Activated naive CD4-positive, alpha-beta T cell treated with anti-CD3 and anti-CD28 coated beads for 36 hours (primary cell): ENCODE results near the gene D2HGDH. TPM values are rescaled to one million over a fixed set of nuclear protein-coding genes. Genes with fewer than 3 reads are reported as not detected.

Source experiments
- CTCF ChIA-PET: fragments of 350-600 bp; sonication (Branson Sonifier 250); formaldehyde crosslinking; loops from one replicate; lab custom pipeline; 2021; ENCODE audit warnings: antibody characterized with exemption; lab: Charles Lee
- DNase-seq: peaks from one replicate; pipeline ENCODE4 v3.0.0-alpha.2; 2020
- H3K27ac Mint-ChIP-seq: one replicate; pipeline ENCODE4 v1.8.0; 2021; ENCODE audit warnings: mild to moderate bottlenecking, mixed read lengths
- H3K27me3 Mint-ChIP-seq: one replicate; pipeline ENCODE4 v1.8.0; 2021; ENCODE audit warnings: low read depth, mixed read lengths
- H3K36me3 Mint-ChIP-seq: one replicate; pipeline ENCODE4 v1.8.0; 2021; ENCODE audit warnings: low read depth, mixed read lengths
- H3K4me1 Mint-ChIP-seq: one replicate; pipeline ENCODE4 v1.8.0; 2021; ENCODE audit warnings: low read depth, mixed read lengths
- H3K4me3 Mint-ChIP-seq: one replicate; pipeline ENCODE4 v1.8.0; 2021; ENCODE audit warnings: mild to moderate bottlenecking, moderate library complexity, mixed read lengths
- H3K9me3 Mint-ChIP-seq: one replicate; pipeline ENCODE4 v1.8.0; 2021; ENCODE audit warnings: mixed read lengths
- intact Hi-C: fragments of 100-400 bp; cut with micrococcal nuclease; formaldehyde crosslinking; loops from one replicate; pipeline ENCODE4 v1.15.1; 2023
- total RNA-seq, 2 experiments: library from RNA; stranded (reverse); gene quantifications; one replicate each; pipeline ENCODE4 v1.2.3, GENCODE V29; 2021

The D2HGDH gene
- total RNA-seq, 2 experiments from 2014 or later, result 19.4 to 23.1 TPM

- no peaks in the 10 kb centered on the region for H3K9me3 Mint-ChIP-seq
- no peaks in the 10 kb centered on the region for H3K27me3 Mint-ChIP-seq
- H3K27ac Mint-ChIP-seq, result no peak overlapping the region
- CTCF ChIA-PET, result no interaction called here
- no peaks in the 10 kb centered on the region for H3K4me1 Mint-ChIP-seq
- no peak for DNase-seq
- intact Hi-C loops, result no loop called here
- H3K36me3 Mint-ChIP-seq, result no peaks in the 10 kb centered on the region
- no peak overlapping the region for H3K4me3 Mint-ChIP-seq
Observed at GRCh38 chr2:241810307-241811200, 76.1 kb downstream of the D2HGDH start.

- Mint-ChIP-seq H3K4me3 (no peak overlapping the region), H3K9me3 (no peaks in the 10 kb centered on the region), H3K27me3 (no peaks in the 10 kb centered on the region), H3K36me3 (no peaks in the 10 kb centered on the region), H3K27ac (no peak overlapping the region), H3K4me1 (no peaks in the 10 kb centered on the region)
- CTCF ChIA-PET, result no interaction called here
- no peak for DNase-seq
- intact Hi-C loops, result no loop called here
Observed at GRCh38 chr2:241811201-241811951, 76.9 kb downstream of the D2HGDH start.

GRCh38 chr2:241811952-241812729, 77.7 kb downstream of the D2HGDH start:
- H3K27ac Mint-ChIP-seq, result no peak overlapping the region

GRCh38 chr2:241812730-241813643, 78.6 kb downstream of the D2HGDH start:
- no peaks in the 10 kb centered on the region for H3K9me3 Mint-ChIP-seq

More at GRCh38 chr2:241811952-241812729, 77.7 kb downstream of the D2HGDH start:
- Mint-ChIP-seq H3K4me3 (no peak overlapping the region), H3K36me3 (no peaks in the 10 kb centered on the region), H3K27me3 (no peaks in the 10 kb centered on the region), H3K4me1 (no peaks in the 10 kb centered on the region), H3K9me3 (no peaks in the 10 kb centered on the region)
- intact Hi-C loops, result no loop called here
- CTCF ChIA-PET, result no interaction called here
- no peak for DNase-seq

GRCh38 chr2:241813644-241814392, 79.4 kb downstream of the D2HGDH start:
- intact Hi-C loops, result no loop called here
- Mint-ChIP-seq H3K27me3 (peaks cover 3% of the 10 kb centered on the region), H3K4me3 (no peak overlapping the region), H3K9me3 (no peaks in the 10 kb centered on the region), H3K36me3 (no peaks in the 10 kb centered on the region), H3K27ac (no peak overlapping the region), H3K4me1 (peaks cover 3% of the 10 kb centered on the region)
- CTCF ChIA-PET, result no interaction called here
- no peak for DNase-seq

More at GRCh38 chr2:241812730-241813643, 78.6 kb downstream of the D2HGDH start:
- Mint-ChIP-seq H3K36me3 (no peaks in the 10 kb centered on the region), H3K27ac (no peak overlapping the region), H3K4me1 (peaks cover 3% of the 10 kb centered on the region), H3K27me3 (peaks cover 3% of the 10 kb centered on the region), H3K4me3 (no peak overlapping the region)
- CTCF ChIA-PET, result no interaction called here
- intact Hi-C loops, result no loop called here
- DNase-seq, result no peak

- no peaks in the 10 kb centered on the region for H3K36me3 Mint-ChIP-seq
Observed at GRCh38 chr2:241814393-241814642, 79.9 kb downstream of the D2HGDH start.

GRCh38 chr2:241814643-241815476, 80.4 kb downstream of the D2HGDH start:
- peaks cover 3% of the 10 kb centered on the region for H3K27me3 Mint-ChIP-seq
- intact Hi-C loops, result no loop called here
- no peaks in the 10 kb centered on the region for H3K9me3 Mint-ChIP-seq
- peaks cover 3% of the 10 kb centered on the region for H3K4me1 Mint-ChIP-seq
- CTCF ChIA-PET, result no interaction called here
- no peaks in the 10 kb centered on the region for H3K36me3 Mint-ChIP-seq
- no peak for DNase-seq
- no peak overlapping the region for H3K4me3 Mint-ChIP-seq
- no peak overlapping the region for H3K27ac Mint-ChIP-seq

More at GRCh38 chr2:241814393-241814642, 79.9 kb downstream of the D2HGDH start:
- Mint-ChIP-seq H3K27ac (no peak overlapping the region), H3K9me3 (no peaks in the 10 kb centered on the region), H3K4me3 (no peak overlapping the region), H3K27me3 (peaks cover 3% of the 10 kb centered on the region), H3K4me1 (peaks cover 3% of the 10 kb centered on the region)
- DNase-seq, result no peak
- CTCF ChIA-PET, result no interaction called here
- intact Hi-C loops, result no loop called here

- Mint-ChIP-seq H3K36me3 (no peaks in the 10 kb centered on the region), H3K4me1 (peaks cover 3% of the 10 kb centered on the region), H3K27me3 (peaks cover 3% of the 10 kb centered on the region), H3K27ac (no peak overlapping the region), H3K4me3 (no peak overlapping the region), H3K9me3 (no peaks in the 10 kb centered on the region)
- intact Hi-C loops, result no loop called here
- CTCF ChIA-PET, result no interaction called here
- no peak for DNase-seq
Observed at GRCh38 chr2:241815477-241816430, 81.3 kb downstream of the D2HGDH start.

- intact Hi-C loops, result no loop called here
- H3K9me3 Mint-ChIP-seq, result no peaks in the 10 kb centered on the region
- no peak overlapping the region for H3K4me3 Mint-ChIP-seq
- no peaks in the 10 kb centered on the region for H3K36me3 Mint-ChIP-seq
- H3K4me1 Mint-ChIP-seq, result peaks cover 8% of the 10 kb centered on the region
- DNase-seq, result no peak
- peaks cover 3% of the 10 kb centered on the region for H3K27me3 Mint-ChIP-seq
- H3K27ac Mint-ChIP-seq, result no peak overlapping the region
- CTCF ChIA-PET, result no interaction called here
Observed at GRCh38 chr2:241816431-241817121, 82.1 kb downstream of the D2HGDH start.
